CD4-positive, alpha-beta T cell treated with Interferon alpha-2 for 1 hour (primary cell): Measurements from ENCODE around the gene INPP5A.
A peak's percentile ranks its signal among the peaks of the same experiment; 100 is the strongest.

ENCODE experiments used
- DNase-seq, 2 donors: peaks; one replicate each; pipeline ENCODE4 v3.0.0-alpha.2; 2020 to 2022

Gene INPP5A

DNA sequence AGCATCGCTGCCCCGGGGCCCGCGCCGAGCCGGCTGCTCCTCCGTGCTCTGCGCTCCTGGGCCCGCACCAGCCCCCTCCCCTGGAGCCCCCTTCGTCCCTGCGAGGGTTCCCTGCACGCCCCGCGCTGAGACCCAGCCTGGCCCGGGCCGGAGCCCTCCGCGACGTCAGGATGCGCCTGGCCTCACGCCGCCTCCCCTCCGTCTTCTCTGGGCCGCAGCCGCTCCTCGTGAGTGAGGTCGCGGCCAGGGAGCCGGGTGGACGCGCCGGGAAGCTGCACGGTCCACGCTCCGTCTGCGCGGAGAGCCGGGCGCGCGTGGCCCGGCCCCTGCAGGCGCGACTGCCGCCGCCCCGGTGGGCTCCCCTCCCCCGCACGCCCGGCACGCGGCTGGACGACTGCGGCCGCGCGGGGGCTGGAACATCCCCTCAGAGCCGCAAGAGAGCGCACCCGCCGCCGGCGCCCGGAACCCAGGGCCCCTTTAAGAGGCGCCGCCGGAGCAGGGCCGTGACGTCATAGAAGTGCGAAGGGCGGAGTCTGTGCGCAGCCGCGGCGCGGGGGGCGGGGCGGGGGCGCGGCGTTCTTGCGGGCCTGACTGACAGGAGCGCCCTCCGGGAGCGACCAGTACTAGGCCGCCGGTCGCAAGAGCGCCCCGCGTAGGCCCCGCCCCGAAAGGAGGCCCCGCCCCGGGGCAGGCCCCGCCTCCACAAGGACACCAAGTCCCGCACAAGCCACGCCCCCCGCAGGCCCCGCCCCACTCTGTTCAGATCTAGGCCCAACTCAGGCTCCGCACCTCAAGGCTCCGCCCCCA is 507 bp upstream of the INPP5A start:
- peak; percentile 100 for DNase-seq

DNA sequence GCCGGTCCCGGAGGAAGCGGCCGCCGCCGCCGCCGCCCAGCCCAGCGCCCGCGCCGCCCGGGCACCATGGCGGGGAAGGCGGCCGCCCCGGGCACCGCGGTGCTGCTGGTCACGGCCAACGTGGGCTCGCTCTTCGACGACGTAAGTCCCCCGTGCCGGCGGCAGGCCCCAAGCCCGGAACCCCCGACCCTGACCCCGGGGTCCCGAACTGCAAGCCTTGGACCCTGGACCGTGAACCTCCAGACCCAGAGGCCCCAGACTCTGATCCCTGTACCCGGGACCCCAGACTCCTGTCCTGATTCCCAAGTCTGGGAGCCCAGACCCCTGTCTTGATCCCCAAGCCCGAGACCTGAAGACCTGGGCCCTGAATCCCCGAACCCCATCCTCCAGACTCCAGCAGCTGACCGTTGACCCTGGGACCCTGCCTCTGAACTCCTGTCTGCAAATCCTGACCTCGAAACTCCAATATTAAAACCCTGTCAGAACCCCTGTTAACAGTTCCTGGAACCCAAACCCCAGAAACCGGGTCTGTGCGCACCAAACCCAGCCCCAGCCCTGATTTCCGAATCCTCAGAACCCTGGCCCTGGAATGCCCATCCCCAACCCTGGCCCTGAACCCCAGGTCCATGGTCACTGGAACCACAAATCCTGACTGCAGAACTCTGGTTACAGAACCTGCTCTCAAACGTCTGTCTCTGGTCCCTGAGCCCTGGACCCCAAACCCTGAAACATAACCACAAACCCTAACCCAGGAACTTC is 623 bp downstream of the INPP5A start:
- DNase-seq = no peak

DNA sequence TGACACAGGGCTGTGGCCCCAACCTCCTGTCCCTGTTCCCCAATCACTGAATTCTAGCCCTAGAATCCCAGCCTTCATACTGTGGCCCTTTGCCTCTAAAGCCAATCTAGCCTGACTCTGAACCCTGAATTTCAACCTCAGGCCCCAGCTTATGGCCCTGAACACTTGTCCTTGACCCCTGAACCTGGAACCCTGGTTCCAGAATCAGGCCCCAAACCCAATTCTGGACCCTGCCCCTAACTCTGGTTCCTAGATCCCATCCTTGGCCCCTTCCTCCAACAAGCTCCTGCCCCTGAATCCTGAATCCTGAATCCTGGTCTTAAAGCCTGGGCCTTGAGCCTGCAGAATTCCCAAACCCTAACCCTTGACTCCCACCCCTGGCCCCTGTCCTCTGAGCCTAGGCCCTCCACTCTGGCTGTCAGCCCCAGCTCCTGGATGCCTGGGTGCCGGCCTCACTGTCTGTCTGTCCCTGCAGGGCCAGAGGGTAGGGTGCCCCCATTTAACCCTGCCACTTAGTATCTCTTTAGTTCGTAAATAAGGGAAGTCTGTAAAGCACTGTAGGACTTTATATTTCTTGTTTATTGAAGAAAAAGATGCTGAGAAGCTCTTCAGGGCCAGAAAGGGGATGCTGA is 1.3 kb downstream of the INPP5A start:
- DNase-seq = no peak

DNA sequence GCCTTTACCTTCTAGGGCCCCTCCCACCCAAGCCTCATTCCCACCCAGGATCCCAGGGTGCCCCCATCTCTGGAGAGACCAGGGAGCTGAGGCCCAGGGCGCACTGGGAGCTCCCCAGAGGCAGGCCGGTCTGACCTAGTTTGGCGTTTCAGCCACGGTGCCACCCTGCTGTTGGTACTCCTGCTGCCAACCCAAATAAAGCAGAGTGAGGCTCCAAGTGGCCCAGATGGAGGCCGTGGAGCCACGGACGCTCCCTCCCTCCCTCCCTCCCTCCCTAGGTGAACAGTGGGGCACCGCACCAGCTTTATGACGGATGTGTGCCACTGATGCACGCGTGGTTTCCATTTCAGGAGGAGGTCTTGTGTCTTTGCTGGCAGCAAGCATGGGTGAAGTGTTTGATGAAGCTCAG is 1.8 kb downstream of the INPP5A start:
- DNase-seq = peak; percentile 36 to 43

DNA sequence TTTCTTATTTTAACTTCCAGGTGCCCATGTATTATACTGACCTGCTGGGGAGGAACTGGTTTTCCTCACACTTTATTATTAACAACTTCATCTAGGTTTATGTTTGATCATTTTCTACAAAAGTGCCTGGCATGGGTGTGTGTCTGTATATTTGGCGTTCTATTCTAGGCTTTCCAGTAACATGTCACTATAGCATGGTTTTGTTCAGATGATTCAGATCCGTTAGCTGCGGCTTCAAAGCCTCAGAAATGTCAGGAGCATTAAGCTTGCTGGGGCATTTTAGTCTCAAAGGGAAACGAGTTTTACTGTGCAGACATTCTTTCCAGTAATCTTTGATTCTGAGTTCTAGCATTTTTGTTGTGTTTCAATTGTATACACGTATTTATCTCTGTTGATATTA is 2.3 kb downstream of the INPP5A start:
- DNase-seq = no peak

DNA sequence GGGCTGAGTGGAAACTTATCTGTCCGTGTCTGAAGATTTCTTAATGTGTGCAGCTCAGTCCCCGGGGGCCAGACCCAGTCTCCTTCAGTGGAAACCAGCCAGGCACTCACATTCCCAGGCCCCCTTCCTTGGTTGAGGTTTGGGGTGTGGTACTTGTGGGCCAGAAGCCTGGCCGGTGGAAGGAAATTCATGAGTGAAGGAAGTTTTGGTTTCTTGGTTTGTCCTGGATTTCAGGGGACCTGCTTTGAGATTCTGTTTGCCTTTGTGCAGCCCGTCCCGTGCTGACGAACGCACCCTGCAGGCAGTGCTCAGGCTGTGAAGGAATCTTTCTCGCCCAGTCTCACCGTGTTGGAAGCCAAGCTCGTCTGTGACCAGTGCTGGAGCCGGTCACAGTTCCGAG is 2.9 kb downstream of the INPP5A start:
- DNase-seq = no peak

DNA sequence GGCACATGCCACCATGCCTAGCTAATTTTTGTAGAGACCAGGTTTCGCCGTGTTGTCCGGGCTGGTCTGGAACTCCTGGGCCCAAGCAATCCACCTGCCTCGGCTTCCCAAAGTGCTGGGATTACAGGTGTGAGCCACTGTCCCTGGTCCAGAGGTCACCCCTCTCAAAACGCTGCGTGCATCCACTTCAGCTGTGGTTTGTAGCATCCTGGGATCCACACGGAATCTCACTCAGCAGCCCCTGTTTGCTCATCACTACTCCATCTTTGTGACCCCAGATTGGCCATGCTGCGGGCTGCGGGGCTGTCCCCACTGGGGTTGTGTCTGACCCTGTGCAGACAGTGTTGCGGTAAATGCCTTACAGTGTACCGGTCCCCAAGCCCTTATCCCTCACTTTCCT is 3.5 kb downstream of the INPP5A start:
- DNase-seq = no peak

DNA sequence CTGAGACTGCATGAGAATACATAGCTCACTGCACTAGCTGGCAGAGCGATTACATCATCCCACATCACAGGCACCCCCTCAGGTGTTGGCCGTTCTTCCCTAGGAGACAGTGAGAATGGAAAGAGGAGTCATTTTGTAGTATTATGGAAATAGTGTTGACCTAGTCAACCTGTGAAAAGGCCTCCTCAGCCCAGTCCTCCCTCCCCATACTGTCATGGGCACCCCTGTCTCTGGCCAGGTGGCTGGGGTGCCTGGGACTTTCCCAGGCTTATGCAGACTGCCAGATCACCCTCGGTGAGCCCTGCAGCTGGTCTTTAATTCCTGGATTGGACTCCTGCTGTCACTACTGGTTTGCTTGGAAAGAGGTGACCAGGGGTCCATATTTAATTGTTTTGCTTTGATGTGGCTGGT is 4.0 kb downstream of the INPP5A start:
- DNase-seq = no peak

DNA sequence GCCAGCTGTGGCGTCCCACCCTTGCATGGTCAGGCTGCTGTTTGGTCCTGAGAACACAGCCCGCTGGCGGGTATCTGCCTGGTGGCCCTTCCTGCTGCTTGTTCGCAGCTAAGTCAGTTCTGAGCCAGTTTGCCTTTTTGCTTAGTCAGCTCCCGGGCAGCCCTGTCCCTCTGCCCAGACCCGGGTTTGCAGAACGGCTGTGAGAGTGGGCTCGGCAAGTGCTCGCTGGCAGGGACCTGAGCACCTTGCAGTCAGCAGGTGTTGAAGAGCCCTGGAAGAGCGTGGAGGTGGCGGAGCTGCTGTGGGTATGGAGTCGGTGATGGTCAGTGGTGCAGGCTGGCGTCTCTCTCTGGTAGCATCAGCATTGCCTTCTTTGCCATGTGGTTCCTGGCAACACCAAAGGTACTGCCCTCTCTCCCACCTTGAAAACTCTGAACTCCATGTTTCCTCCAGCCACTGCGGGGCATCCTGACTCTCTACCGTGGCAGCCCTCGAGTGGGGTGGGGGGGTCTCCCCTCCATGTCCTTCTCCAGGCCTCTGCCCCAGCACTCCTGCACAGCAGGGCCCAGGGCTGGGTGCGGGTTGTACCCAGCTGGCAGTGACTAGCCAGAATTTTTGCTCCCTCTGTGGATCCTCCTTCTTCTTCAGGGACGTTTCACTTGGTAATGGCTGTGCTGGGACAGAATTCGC is 4.6 kb downstream of the INPP5A start:
- no peak for DNase-seq

DNA sequence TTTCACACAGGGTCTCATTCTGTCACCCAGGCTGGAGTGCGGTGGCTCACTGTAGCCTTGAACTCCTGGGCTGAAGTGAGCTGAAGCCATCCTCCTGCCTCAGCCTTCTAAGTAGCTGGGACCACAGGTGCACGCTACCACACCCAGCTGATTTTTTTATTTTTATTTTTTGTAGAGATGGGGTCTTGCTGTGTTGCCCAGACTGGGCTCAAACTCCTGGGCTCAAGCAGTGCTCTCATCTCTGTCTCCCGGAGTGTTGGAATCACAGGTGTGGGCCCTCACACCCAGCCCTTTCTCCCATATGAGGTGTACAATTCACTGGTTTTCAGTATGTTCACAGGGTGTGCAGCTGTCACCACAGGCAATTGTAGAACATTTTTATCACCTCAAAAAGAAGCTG is 5.2 kb downstream of the INPP5A start:
- no peak for DNase-seq

DNA sequence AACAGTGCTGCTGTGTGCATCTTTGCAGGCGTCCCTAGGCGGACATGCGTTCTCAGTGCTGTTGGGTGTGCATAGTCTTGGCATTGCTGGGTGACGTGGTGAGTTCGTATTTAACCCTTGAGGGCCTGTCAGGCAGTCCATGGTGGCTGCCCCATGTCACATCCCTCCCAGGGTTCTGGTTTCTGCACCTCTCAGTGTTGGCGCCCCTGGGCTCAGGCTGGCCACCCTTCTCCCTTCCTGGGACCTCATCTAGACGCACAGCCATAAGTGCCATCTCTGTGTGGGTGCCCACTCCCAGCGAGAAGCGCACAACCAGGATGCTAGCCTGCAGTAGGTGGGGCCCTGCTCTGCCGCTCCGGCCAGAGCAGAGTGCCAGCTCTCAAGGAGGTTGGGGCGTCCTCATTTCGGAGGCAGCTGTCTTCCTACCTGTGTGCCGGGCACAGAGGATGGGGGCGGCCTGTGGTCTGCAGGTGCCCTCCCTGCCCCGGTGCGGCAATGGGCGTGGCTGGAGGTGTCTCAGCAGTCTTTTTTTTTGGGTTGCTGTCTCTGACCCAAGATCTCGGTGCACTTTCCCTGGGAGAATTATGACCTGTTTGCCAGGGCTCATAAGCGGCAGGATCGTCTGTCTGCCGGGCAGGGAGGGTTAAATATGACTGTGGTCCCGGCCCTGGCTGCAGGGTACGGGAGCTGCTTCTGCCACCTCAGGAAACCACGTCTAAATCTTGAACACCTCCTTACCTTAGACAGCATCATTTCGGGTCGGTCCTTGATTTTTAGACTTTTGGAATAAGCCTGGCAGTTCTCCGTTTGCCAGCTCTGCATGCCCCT is 6.5 kb downstream of the INPP5A start:
- no peak for DNase-seq

DNA sequence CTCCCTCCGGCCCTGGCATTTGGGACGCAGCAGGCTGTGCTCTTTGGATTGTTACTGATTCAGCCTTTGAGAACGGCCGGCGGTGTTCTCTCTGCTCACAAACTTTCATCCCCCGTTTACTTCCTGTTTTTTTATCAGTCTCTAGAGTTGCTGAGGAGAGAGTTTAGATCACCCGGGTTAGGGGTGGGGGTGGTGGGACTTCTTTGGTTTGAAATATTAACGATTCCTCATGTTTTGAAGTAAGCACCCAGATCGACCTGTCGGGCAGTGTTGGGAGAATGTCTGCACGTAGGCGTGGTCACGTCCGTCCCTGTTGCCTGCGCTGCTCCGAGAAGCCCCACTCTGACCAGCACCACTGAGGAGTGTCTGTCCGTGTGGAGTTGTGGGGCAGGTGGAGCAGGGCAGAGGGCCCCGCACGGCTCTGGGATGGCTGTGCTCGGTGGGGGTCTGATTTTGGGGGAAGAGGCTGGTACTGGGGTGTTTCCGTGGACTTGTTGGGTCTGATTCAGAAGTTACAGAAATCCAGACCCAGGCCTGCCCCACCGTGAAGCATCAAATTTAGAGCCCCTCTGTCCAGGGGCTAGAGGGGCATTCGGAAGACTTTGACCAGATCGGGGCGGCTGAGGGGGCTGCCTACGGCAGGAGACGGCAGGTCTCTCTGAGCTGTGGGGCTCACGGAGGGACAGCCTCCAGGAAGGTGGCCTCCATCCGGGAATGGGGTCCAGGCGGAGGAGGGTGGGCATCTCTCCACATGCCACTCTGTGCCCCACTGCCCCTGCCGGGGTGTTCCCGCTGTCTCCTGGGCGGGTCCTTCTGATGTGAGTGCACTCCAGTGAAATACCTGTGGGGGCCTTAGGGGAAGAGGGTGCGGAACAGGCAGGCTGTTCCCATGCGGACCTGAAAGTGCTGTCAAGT is 7.4 kb downstream of the INPP5A start:
- no peak for DNase-seq

DNA sequence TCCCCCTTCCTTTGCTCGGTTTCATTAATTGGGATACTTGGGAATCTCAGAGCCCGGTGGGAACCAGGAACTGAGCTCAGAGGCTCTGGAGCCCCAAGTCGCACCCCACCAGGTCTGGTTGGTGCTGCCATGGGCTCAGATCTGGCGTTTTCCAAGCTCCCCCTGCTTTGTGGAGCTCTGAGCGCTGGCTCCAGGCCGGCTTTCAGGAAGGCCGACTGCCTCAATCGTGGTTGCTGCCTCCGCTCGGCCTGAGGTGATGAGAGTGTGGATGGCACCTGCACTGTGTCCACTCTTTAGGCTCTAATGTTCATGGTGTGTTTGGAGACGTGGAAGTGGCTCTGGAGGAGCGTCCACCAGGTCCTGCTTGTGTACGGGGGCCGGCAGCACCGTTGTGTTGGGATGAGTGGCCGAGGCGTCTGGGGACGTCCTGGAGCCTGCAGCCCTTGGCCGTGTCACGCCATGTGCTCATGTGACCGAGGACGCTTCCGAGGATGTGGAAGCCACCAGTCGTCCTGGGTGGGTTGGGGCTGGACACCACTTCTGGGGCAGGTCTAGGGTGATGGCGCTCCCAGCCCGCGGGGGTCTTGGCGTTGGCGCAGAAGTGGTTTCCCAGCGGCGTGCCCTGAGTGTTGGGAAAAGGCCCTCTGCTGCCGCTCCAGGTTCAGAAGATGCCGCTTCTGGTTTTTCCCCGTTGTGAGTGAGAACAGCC is 8.2 kb downstream of the INPP5A start:
- DNase-seq = no peak

DNA sequence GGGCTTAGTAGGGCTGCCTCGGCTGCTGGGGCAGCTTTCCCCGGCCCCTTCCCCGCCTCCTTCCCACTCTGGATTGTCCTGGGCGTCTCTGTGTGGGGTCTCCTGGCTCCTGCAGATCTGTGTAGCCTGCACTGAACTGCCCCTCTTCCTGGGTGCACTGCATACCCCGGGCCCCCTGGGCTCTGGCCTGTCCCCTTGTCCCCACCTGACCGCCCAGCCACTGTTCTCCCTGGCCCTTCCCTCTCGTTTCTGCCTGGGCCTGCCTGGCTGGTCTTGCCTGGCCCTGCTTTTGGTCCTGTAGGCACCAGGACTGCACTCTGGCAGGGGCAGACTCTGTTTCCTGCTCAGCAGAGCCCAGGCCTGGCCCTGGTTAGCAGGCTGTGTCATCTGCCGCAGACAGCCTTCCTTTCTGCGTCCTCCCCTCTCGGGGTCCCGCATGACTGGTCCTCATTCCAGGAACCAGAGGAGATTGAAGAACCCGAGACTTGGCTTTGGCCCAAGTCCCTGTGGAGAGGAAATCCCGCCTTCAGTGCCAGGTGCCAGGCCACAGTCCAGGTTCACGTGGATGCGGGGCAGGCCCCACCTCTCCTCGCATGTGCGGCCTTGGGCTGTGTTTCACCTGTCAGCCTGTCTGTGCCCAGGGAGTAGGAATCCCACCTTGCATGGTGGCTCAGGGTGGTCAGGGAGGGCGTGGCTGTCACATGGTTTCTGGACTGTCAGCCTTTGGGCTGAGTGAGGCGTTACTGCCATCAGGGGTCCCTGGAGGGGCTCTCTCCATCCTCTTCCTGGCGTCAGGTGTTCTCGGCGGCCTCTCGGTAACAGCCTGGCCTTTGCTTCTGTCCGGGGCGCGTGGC is 9.2 kb downstream of the INPP5A start:
- peak in 1 of 2 donors; percentile 73 for DNase-seq

DNA sequence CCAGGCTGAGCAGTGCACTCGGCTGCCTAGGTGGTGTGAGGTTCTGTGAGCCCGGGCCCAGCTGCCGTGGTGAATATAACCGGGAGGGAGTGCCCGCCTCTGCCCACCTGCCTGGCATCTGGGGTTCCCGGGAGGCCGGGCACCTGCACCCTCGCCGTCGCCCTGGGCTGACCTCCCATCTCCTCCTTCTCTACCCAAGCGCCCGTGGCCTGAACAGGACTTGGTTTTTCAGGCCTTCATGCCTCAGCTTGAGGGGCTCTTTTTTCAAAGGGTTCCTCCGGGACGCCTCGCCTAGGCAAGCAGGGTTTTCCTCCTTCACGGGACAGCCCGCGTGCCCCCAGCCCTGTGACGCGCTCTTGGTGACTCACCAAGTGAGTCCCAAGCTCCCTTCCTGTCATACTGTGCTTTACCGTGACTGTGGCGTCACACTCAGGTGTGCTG is 9.9 kb downstream of the INPP5A start:
- DNase-seq = peak in 1 of 2 donors; percentile 61

DNA sequence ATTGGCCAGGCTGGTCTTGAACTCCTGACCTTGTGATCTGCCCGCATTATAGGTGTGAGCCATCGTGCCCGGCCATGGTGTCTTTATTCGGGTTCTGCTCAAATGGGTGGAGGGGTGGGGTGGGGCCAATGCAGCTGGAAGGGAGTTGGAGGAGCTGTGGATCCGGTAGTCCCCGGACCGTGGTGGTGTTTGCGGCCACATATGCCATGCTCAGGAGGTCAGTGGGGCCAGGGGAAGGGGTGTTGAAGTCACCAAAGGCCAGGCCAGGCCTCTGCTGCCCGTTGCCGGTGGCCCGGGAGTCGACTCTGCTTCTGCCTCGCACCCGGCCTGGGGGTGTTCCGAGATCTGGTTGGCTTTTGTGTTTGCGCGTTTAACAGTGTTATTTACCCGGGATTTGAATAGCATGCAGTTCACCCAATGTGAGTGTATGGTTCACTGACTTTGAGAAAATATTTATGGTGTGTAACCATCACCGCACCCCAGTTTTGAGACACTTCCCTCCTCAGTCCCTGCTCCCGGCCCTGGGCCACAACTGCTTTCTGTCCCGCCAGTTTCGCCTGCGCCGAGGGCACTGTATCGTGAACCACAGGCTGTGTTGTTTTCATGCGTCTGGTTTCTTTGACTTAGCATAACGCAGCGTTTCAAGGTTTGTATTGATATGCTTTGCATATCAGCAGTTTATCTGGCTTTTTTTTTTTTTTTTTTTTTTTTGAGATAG is 10.7 kb downstream of the INPP5A start:
- DNase-seq = peak in 1 of 2 donors; percentile 48

DNA sequence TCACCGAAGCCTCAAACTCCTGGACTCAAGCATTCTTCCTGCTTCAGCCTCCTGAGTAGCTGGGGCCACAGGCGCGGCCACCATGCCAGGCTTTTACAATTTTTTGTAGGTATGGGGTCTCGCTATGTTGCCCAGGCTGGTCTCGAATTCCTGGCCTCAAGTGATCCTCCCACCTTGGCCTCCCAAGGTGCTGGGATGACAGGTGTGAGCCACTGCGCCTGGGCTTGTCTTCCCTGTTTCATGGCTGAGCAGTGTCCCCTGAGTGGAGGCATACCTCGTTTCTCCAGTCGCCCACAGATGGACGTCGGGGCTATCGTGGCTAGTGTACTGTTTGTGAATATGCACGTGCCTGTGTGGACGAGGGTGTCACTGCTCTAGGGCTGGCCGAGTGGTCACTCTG is 11.3 kb downstream of the INPP5A start:
- DNase-seq = no peak

DNA sequence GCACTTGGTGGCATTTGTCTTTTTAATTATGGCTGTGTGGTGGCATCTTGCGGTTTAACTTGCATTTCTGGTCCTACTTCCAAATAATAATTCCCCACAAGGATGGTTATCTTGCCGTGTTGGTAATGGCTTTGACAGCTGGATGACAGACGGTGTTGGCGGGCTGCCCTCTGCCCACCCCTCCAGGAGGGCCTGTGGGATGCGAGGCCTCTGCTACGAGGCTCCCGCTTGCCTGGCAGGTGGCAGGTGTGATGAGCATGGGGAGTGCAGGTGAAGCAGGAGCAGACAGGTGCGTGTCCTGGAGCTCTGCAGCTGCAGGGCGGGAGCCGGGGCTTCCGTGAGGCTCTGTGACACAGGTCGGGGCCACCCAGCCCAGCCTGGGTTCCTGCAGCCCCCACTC is 11.8 kb downstream of the INPP5A start:
- DNase-seq = no peak
